Keratinocyte (primary cell): Measurements from ENCODE around the gene TSSC4. TPM values are rescaled to one million over a fixed set of nuclear protein-coding genes. Genes with fewer than 3 reads are reported as not detected.

Experiments
- DNase-seq: peaks from one replicate; pipeline ENCODE4 v3.0.0-alpha.2; 2011; ENCODE audit warnings: low read depth, missing footprints, low spot score
- FAIRE-seq: peaks from 2 replicates; lab custom pipeline; 2011; peaks lifted over from hg19 to GRCh38; lab: Jason Lieb, UNC
- H2AFZ ChIP-seq: 2 replicates; pipeline ENCODE4 v1.6.0; 2012; ENCODE audit warnings: low read length, control low read depth, inconsistent platforms; ENCODE audit not compliant: control insufficient read depth
- H3K27ac ChIP-seq: 2 replicates; pipeline ENCODE4 v1.5.1; 2011; ENCODE audit warnings: low read length; ENCODE audit not compliant: control insufficient read depth, insufficient read depth
- H3K27me3 ChIP-seq: 3 replicates; pipeline ENCODE4 v1.6.0; 2011; ENCODE audit warnings: low read length; ENCODE audit not compliant: control insufficient read depth, insufficient read depth; ENCODE audit errors: extremely low read depth
- H3K36me3 ChIP-seq, 2 experiments: 2 replicates in 1 of 2; 3 replicates in 1 of 2; pipeline ENCODE4 v1.5.1; 2011; ENCODE audit warnings: low read length in 2 of 2, mild to moderate bottlenecking in 1 of 2; ENCODE audit not compliant: control insufficient read depth in 2 of 2, insufficient read depth in 2 of 2; ENCODE audit errors: extremely low read depth in 1 of 2
- H3K4me1 ChIP-seq: 3 replicates; pipeline ENCODE4 v1.5.1; 2011; ENCODE audit warnings: low read length; ENCODE audit not compliant: control insufficient read depth, insufficient read depth; ENCODE audit errors: extremely low read depth
- H3K4me2 ChIP-seq: 3 replicates; pipeline ENCODE4 v1.6.0; 2011; ENCODE audit warnings: low read depth, low read length; ENCODE audit not compliant: control insufficient read depth, insufficient read depth; ENCODE audit errors: extremely low read depth
- H3K4me3 ChIP-seq, 3 experiments: fragments of 200-600 bp in 1 of 3; sonication (generic) in 1 of 3; 2 replicates in 2 of 3; 3 replicates in 1 of 3; pipeline ENCODE4 v1.5.1; 2011 to 2016; ENCODE audit warnings: low read length in 3 of 3, mild to moderate bottlenecking in 3 of 3, control low read depth in 2 of 3, inconsistent platforms in 1 of 3, low read depth in 1 of 3, mixed read lengths in 1 of 3, mixed run types in 1 of 3, moderate library complexity in 1 of 3; ENCODE audit not compliant: control insufficient read depth in 2 of 3, insufficient read depth in 2 of 3; ENCODE audit errors: extremely low read depth in 1 of 3
- H3K79me2 ChIP-seq: 2 replicates; pipeline ENCODE4 v1.6.0; 2012; ENCODE audit warnings: low read length; ENCODE audit not compliant: control insufficient read depth, insufficient read depth
- H3K9ac ChIP-seq: 3 replicates; pipeline ENCODE4 v1.6.0; 2011; ENCODE audit warnings: low read length; ENCODE audit not compliant: control insufficient read depth, insufficient read depth; ENCODE audit errors: extremely low read depth
- H3K9me1 ChIP-seq: 3 replicates; pipeline ENCODE4 v1.6.0; 2011; ENCODE audit warnings: low read length; ENCODE audit not compliant: control insufficient read depth, insufficient read depth; ENCODE audit errors: extremely low read depth
- H3K9me3 ChIP-seq: 2 replicates; pipeline ENCODE4 v1.5.1; 2012; ENCODE audit warnings: low read depth, low read length; ENCODE audit not compliant: control insufficient read depth
- H4K20me1 ChIP-seq: 3 replicates; pipeline ENCODE4 v1.6.0; 2011; ENCODE audit warnings: low read length; ENCODE audit not compliant: control insufficient read depth, insufficient read depth; ENCODE audit errors: extremely low read depth
- EZH2 ChIP-seq: IDR thresholded peaks from one replicate; pipeline ENCODE4 v1.6.1; 2012; ENCODE audit warnings: inconsistent platforms, mild to moderate bottlenecking, low read length, moderate library complexity
- dilution Hi-C: fragments of 300-500 bp; cut with MboI; formaldehyde crosslinking; loops from one replicate; pipeline ENCODE4 v1.7.0; 2020; ENCODE audit warnings: low sequenced_read_pairs; ENCODE audit not compliant: extremely low pct_ligation_motif_present
- polyA plus RNA-seq, 5 experiments: library from polyadenylated mRNA; depleted of rRNA in 3 of 5; stranded (reverse) in 3 of 5; stranded (forward) in 1 of 5; unstranded in 1 of 5; fragments of >200 nt; gene quantifications; 1 replicate in 1 of 5; 2 replicates in 3 of 5; 3 replicates in 1 of 5; pipeline versions ENCODE4 v1.2.1 to v1.2.3, GENCODE V29; 2011 to 2012; ENCODE audit warnings: missing spikeins in 2 of 5, low read depth in 1 of 5, low replicate concordance in 1 of 5
- small RNA-seq, 3 experiments: library from RNA; depleted of rRNA; stranded (forward); fragments of <200 nt; gene quantifications; one replicate each; pipeline ENCODE3, GENCODE V24; 2012; ENCODE audit warnings: low read depth in 3 of 3, low replicate concordance in 1 of 3; ENCODE audit not compliant: insufficient read length in 3 of 3
- TF ChIP-seq, protein P1 (sequence below), 3 experiments: IDR thresholded peaks in 1 of 3; conservative IDR thresholded peaks in 1 of 3; optimal IDR thresholded peaks in 1 of 3; 2 replicates in 2 of 3; 3 replicates in 1 of 3; pipeline versions ENCODE3 to v1.5.1; 2011; ENCODE audit warnings: low read length in 3 of 3, mild to moderate bottlenecking in 3 of 3, moderate library complexity in 2 of 3, control low read depth in 1 of 3, inconsistent platforms in 1 of 3; ENCODE audit not compliant: insufficient read depth in 2 of 3; ENCODE audit errors: extremely low read depth in 1 of 3

TSSC4 gene
- polyA plus RNA-seq, 1 donor (not counting 4 experiments of a cell fraction or from before 2014, with no cell fraction given) = 15.9 TPM

DNA sequence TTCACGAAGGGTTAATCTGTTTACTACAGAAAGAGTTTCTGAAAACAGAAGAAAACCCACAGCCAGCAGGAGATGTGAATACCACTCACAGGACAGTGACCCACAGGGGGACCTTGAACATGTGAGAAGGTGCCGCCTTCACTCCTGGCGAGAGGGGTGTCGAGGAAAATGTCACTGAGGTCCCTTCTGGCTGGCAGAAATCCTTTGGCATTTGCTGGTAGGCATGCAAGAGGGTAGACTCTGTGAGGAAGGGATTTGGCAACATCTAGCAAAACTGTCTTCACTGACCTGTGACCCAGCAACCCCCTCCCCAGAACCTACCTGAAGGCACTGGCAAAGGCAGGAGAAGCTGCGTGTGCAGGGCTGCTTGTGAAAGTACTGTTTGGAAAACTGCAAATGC is 52.9 kb downstream of the TSSC4 start:
- no peak for FAIRE-seq
- DNase-seq = no peak
- no peak overlapping the region for H3K9ac ChIP-seq
- no peaks in the 10 kb centered on the region for H3K9me3 ChIP-seq
- no peak overlapping the region for H3K4me3 ChIP-seq
- H3K9me1 ChIP-seq = no peaks in the 10 kb centered on the region
- no peaks in the 10 kb centered on the region for H3K79me2 ChIP-seq
- H3K27ac ChIP-seq = no peak overlapping the region
- TF ChIP-seq, protein P1, sequence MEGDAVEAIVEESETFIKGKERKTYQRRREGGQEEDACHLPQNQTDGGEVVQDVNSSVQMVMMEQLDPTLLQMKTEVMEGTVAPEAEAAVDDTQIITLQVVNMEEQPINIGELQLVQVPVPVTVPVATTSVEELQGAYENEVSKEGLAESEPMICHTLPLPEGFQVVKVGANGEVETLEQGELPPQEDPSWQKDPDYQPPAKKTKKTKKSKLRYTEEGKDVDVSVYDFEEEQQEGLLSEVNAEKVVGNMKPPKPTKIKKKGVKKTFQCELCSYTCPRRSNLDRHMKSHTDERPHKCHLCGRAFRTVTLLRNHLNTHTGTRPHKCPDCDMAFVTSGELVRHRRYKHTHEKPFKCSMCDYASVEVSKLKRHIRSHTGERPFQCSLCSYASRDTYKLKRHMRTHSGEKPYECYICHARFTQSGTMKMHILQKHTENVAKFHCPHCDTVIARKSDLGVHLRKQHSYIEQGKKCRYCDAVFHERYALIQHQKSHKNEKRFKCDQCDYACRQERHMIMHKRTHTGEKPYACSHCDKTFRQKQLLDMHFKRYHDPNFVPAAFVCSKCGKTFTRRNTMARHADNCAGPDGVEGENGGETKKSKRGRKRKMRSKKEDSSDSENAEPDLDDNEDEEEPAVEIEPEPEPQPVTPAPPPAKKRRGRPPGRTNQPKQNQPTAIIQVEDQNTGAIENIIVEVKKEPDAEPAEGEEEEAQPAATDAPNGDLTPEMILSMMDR (optimal IDR thresholded peaks at IDR 0.05 in 1 of 3, IDR thresholded peaks at IDR 0.05 in 1 of 3, conservative IDR thresholded peaks at IDR 0.05 in 1 of 3; ENCODE audit: extremely low read depth in 1 of 3, insufficient read depth in 2 of 3, low read length in 3 of 3) = no peak
- no peak for TF ChIP-seq EZH2
- H3K4me1 ChIP-seq = no peaks in the 10 kb centered on the region
- no peaks in the 10 kb centered on the region for H4K20me1 ChIP-seq
- H3K4me2 ChIP-seq = no peak overlapping the region
- no peak overlapping the region for H2AFZ ChIP-seq
- H3K36me3 ChIP-seq = no peaks in the 10 kb centered on the region
- dilution Hi-C loops = no loop called here
- H3K27me3 ChIP-seq = peaks cover 17% of the 10 kb centered on the region

Small RNA genes lying within 50 kb of the gene (small RNA-seq; reads per million reads assigned to genes)
- 0 reads per million in 3 experiments for gene RF00019

Other genes starting within 250 kb of the TSSC4 start
- not detected in 3 replicates for gene INS, start 239.5 kb upstream of the TSSC4 start, polyA plus RNA-seq
- gene TH, start 228.9 kb upstream of the TSSC4 start, polyA plus RNA-seq = 0.50 to 0.86 TPM (median 0.67 TPM) in 3 replicates
- 0.07 to 0.36 TPM (median 0.26 TPM) in 3 replicates for gene ASCL2, start 130.2 kb upstream of the TSSC4 start, polyA plus RNA-seq
- gene C11orf21, start 98.8 kb upstream of the TSSC4 start, polyA plus RNA-seq = not detected in 3 replicates
- not detected in 3 replicates for gene TSPAN32, start 98.7 kb upstream of the TSSC4 start, polyA plus RNA-seq
- 194 to 429 TPM (median 320 TPM) in 3 replicates for gene CD81, start 23.4 kb upstream of the TSSC4 start, polyA plus RNA-seq
- gene TRPM5, start 43.8 kb downstream of the TSSC4 start, polyA plus RNA-seq = not detected in 3 replicates
- gene KCNQ1, start 44.3 kb downstream of the TSSC4 start, polyA plus RNA-seq = not detected in 3 replicates